Measurements from ENCODE around the gene TSACC.
"Not testable (repeated sequence)": the region's sequence is repeated elsewhere in the genome, so short reads cannot be mapped to it uniquely, and the experiment has no call there.

Gene TSACC

DNA sequence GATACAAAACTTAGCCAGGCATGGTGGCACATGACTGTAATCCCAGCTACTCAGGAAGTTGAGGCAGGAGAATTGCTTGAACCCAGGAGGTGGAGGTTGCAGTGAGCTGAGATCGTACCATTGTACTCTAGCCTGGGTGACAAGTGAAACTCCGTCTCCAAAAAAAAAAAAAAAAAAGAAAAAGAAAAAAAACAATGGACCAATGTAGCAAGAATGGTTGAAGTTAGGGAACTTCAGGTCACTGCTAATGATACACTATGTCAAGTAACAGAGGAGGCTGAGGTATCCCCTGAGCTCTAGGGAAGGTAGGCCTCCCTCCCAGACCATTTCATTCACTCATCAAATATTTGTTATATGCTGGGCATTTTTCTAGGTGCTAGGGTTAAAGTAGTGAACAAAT lies 7.7 kb downstream of the TSACC start:
- not testable (repeated sequence) for H3K4me1 ChIP-seq (ENCODE audit: control insufficient read depth in 1 of 2, insufficient read depth in 2 of 2, low read length in 2 of 2); H3K9me3 ChIP-seq (ENCODE audit: insufficient read depth, low read depth, low read length); H3K18ac ChIP-seq (ENCODE audit: low read length); DNase-seq; H3K79me2 ChIP-seq (ENCODE audit: control insufficient read depth, insufficient read depth, low read length, poor library complexity); H3K14ac ChIP-seq (ENCODE audit: low read length); H3K9ac ChIP-seq (ENCODE audit: low read length); H3K4me2 ChIP-seq (ENCODE audit: low read length); H3K4ac ChIP-seq (ENCODE audit: low read depth, low read length); H2AK5ac ChIP-seq (ENCODE audit: low read length); H3K79me1 ChIP-seq (ENCODE audit: low read length); H2BK120ac ChIP-seq (ENCODE audit: insufficient read depth, low read length, poor library complexity); H2BK12ac ChIP-seq (ENCODE audit: low read length); H3K27me3 ChIP-seq (ENCODE audit: insufficient read depth, low read length); H4K8ac ChIP-seq (ENCODE audit: low read depth, low read length); H3K27ac ChIP-seq (ENCODE audit: low read depth, low read length); H3K4me3 ChIP-seq (ENCODE audit: low read depth, low read length); H3K23ac ChIP-seq (ENCODE audit: low read length); H4K91ac ChIP-seq (ENCODE audit: low read depth, low read length); H2AFZ ChIP-seq (ENCODE audit: insufficient read depth, low read length, poor library complexity); H3K36me3 ChIP-seq (ENCODE audit: control insufficient read depth in 1 of 2, insufficient read depth in 2 of 2, low read length in 2 of 2); H2BK5ac ChIP-seq (ENCODE audit: low read depth, low read length, poor library complexity)
- H4K12ac ChIP-seq (ENCODE audit: low read depth, low read length), result peak overlapping the region; percentile 24
- WGBS (ENCODE audit: extremely low coverage, insufficient coverage, insufficient read length), result no CpG with 5 or more reads among the region's 2 CpGs

DNA sequence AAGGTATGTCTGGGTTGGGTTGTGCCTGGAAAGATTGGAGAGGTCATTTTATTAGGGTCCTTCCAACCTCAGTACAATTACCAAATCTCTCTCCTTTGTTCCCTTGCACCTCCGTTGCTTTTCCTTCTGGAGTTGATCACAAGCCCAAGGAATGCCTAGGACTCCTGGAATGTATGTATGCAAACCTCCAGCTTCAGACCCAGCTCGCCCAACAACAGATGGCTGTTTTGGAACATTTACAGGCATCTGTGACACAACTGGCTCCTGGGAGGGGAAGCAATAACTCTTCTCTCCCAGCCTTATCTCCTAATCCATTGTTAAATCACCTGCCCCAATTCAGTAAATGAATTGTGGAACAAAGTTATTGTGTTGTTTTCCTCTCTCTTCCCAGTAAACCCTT lies 8.3 kb downstream of the TSACC start:
- Histone ChIP-seq H3K36me3 (ENCODE audit: control insufficient read depth in 1 of 2, insufficient read depth in 2 of 2, low read length in 2 of 2) (no peaks in the 10 kb centered on the region), H3K4ac (ENCODE audit: low read depth, low read length) (no peak overlapping the region)
- no CpG with 5 or more reads among the region's 2 CpGs for WGBS (ENCODE audit: extremely low coverage, insufficient coverage, insufficient read length)

DNA sequence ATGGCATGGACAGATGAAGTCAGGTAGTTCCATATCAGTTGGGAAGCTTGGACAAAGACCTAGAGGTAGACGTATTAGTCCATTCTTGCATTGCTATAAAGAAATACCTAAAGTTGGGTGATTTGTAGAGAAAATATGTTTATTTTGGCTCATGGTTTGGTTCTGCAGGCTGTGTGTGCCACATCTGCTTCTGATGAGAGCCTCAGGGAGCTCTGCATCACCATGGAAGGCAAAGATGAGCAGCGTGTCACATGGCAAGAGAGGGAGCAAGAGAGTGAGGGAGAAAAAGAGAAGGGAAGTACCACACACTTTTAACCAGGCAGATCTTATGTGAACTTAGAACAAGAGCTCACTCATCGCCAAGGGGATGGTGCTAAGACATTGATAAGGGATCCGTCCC lies 9.0 kb downstream of the TSACC start:
- Histone ChIP-seq H3K4me1 (ENCODE audit: control insufficient read depth in 1 of 2, insufficient read depth in 2 of 2, low read length in 2 of 2) (peaks cover 0 to 2% of the 10 kb centered on the region in 2 experiments), H2BK5ac (ENCODE audit: low read depth, low read length, poor library complexity) (no peak overlapping the region), H3K9ac (ENCODE audit: low read length) (no peak overlapping the region), H4K12ac (ENCODE audit: low read depth, low read length) (no peak overlapping the region), H4K91ac (ENCODE audit: low read depth, low read length) (no peak overlapping the region), H2AK5ac (ENCODE audit: low read length) (no peak overlapping the region), H3K79me1 (ENCODE audit: low read length) (no peaks in the 10 kb centered on the region), H3K27me3 (ENCODE audit: insufficient read depth, low read length) (no peaks in the 10 kb centered on the region), H3K23ac (ENCODE audit: low read length) (no peak overlapping the region), H3K27ac (ENCODE audit: low read depth, low read length) (no peak overlapping the region), H4K8ac (ENCODE audit: low read depth, low read length) (no peak overlapping the region), H3K79me2 (ENCODE audit: control insufficient read depth, insufficient read depth, low read length, poor library complexity) (no peaks in the 10 kb centered on the region), H3K9me3 (ENCODE audit: insufficient read depth, low read depth, low read length) (no peaks in the 10 kb centered on the region), H3K36me3 (ENCODE audit: control insufficient read depth in 1 of 2, insufficient read depth in 2 of 2, low read length in 2 of 2) (no peaks in the 10 kb centered on the region), H3K14ac (ENCODE audit: low read length) (no peak overlapping the region), H2BK12ac (ENCODE audit: low read length) (no peak overlapping the region), H2AFZ (ENCODE audit: insufficient read depth, low read length, poor library complexity) (no peak overlapping the region), H3K4me2 (ENCODE audit: low read length) (no peak overlapping the region), H3K18ac (ENCODE audit: low read length) (no peak overlapping the region), H3K4me3 (ENCODE audit: low read depth, low read length) (no peak overlapping the region), H3K4ac (ENCODE audit: low read depth, low read length) (no peak overlapping the region), H2BK120ac (ENCODE audit: insufficient read depth, low read length, poor library complexity) (no peak overlapping the region)
- no CpG with 5 or more reads among the region's 4 CpGs for WGBS (ENCODE audit: extremely low coverage, insufficient coverage, insufficient read length)
- no peak for DNase-seq

More for the DNA sequence above, 8.3 kb downstream of the TSACC start:
- H3K14ac ChIP-seq (ENCODE audit: low read length), result no peak overlapping the region
- no peak overlapping the region for H2AFZ ChIP-seq (ENCODE audit: insufficient read depth, low read length, poor library complexity)
- no peak overlapping the region for H2BK120ac ChIP-seq (ENCODE audit: insufficient read depth, low read length, poor library complexity)
- H3K27ac ChIP-seq (ENCODE audit: low read depth, low read length), result no peak overlapping the region
- peaks cover 0 to 2% of the 10 kb centered on the region in 2 experiments for H3K4me1 ChIP-seq (ENCODE audit: control insufficient read depth in 1 of 2, insufficient read depth in 2 of 2, low read length in 2 of 2)
- no peak overlapping the region for H2BK12ac ChIP-seq (ENCODE audit: low read length)
- no peak overlapping the region for H3K4me2 ChIP-seq (ENCODE audit: low read length)
- H2AK5ac ChIP-seq (ENCODE audit: low read length), result no peak overlapping the region
- peak in 1 of 2 donors; percentile 47 for DNase-seq
- H3K23ac ChIP-seq (ENCODE audit: low read length), result no peak overlapping the region
- H4K91ac ChIP-seq (ENCODE audit: low read depth, low read length), result no peak overlapping the region
- H3K9me3 ChIP-seq (ENCODE audit: insufficient read depth, low read depth, low read length), result no peaks in the 10 kb centered on the region
- no peaks in the 10 kb centered on the region for H3K79me2 ChIP-seq (ENCODE audit: control insufficient read depth, insufficient read depth, low read length, poor library complexity)
- H3K79me1 ChIP-seq (ENCODE audit: low read length), result no peaks in the 10 kb centered on the region
- H2BK5ac ChIP-seq (ENCODE audit: low read depth, low read length, poor library complexity), result no peak overlapping the region
- H3K4me3 ChIP-seq (ENCODE audit: low read depth, low read length), result no peak overlapping the region
- no peaks in the 10 kb centered on the region for H3K27me3 ChIP-seq (ENCODE audit: insufficient read depth, low read length)
- no peak overlapping the region for H4K12ac ChIP-seq (ENCODE audit: low read depth, low read length)
- no peak overlapping the region for H3K9ac ChIP-seq (ENCODE audit: low read length)
- no peak overlapping the region for H3K18ac ChIP-seq (ENCODE audit: low read length)
- no peak overlapping the region for H4K8ac ChIP-seq (ENCODE audit: low read depth, low read length)

DNA sequence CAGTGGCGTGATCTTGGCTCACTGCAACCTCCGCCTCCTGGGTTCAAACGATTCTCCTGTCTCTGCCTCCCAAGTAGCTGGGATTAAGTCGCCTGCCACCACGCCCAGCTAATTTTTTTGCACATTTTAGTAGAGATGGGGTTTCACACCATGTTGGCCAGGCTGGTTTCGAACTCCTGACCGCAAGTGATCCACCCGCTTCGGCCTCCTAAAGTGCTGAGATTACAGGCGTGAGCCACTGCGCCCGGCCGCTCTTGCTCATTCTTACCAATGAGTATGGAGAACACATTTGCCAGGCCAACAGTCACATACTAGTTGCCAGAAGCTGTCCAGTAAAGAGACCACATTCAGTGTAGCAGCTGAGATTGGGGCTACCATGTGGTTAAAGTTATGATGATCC lies 14.2 kb downstream of the TSACC start:
- H3K27ac ChIP-seq (ENCODE audit: low read depth, low read length); H3K4ac ChIP-seq (ENCODE audit: low read depth, low read length); DNase-seq; H3K4me3 ChIP-seq (ENCODE audit: low read depth, low read length); H3K4me2 ChIP-seq (ENCODE audit: low read length); H2BK5ac ChIP-seq (ENCODE audit: low read depth, low read length, poor library complexity); H3K23ac ChIP-seq (ENCODE audit: low read length); H3K4me1 ChIP-seq (ENCODE audit: control insufficient read depth in 1 of 2, insufficient read depth in 2 of 2, low read length in 2 of 2); H3K9me3 ChIP-seq (ENCODE audit: insufficient read depth, low read depth, low read length); H2BK12ac ChIP-seq (ENCODE audit: low read length); H3K27me3 ChIP-seq (ENCODE audit: insufficient read depth, low read length); H2AFZ ChIP-seq (ENCODE audit: insufficient read depth, low read length, poor library complexity); H2AK5ac ChIP-seq (ENCODE audit: low read length); H3K18ac ChIP-seq (ENCODE audit: low read length); H4K12ac ChIP-seq (ENCODE audit: low read depth, low read length); H2BK120ac ChIP-seq (ENCODE audit: insufficient read depth, low read length, poor library complexity); H4K8ac ChIP-seq (ENCODE audit: low read depth, low read length); H4K91ac ChIP-seq (ENCODE audit: low read depth, low read length); H3K36me3 ChIP-seq (ENCODE audit: control insufficient read depth in 1 of 2, insufficient read depth in 2 of 2, low read length in 2 of 2); H3K9ac ChIP-seq (ENCODE audit: low read length); H3K79me1 ChIP-seq (ENCODE audit: low read length); H3K79me2 ChIP-seq (ENCODE audit: control insufficient read depth, insufficient read depth, low read length, poor library complexity); H3K14ac ChIP-seq (ENCODE audit: low read length): not testable (repeated sequence)
- no CpG with 5 or more reads among the region's 13 CpGs for WGBS (ENCODE audit: extremely low coverage, insufficient coverage, insufficient read length)

Data from trophoblast cell (in vitro differentiated cells and primary cell).